ENCODE results near the gene PYY.
"Not testable (repeated sequence)": the region's sequence is repeated elsewhere in the genome, so short reads cannot be mapped to it uniquely, and the experiment has no call there.

PYY gene

GRCh38 chr17:43935926-43936261, 17.8 kb downstream of the PYY start:
- TF ChIP-seq CTCF (IDR thresholded peaks at IDR 0.05; ENCODE audit: control insufficient read depth, extremely low read depth, insufficient read depth), result no peak
- DNase-seq (ENCODE audit: low read depth), result no peak
- no peak overlapping the region for H3K4me3 ChIP-seq (ENCODE audit: low read depth, low read length)

GRCh38 chr17:43935204-43935925, 18.4 kb downstream of the PYY start:
- no peak for TF ChIP-seq CTCF (IDR thresholded peaks at IDR 0.05; ENCODE audit: control insufficient read depth, extremely low read depth, insufficient read depth)
- no peak for DNase-seq (ENCODE audit: low read depth)
- H3K4me3 ChIP-seq (ENCODE audit: low read depth, low read length), result no peak overlapping the region

GRCh38 chr17:43932923-43933322, 20.8 kb downstream of the PYY start:
- H3K4me3 ChIP-seq (ENCODE audit: low read depth, low read length), result no peak overlapping the region
- no peak for DNase-seq (ENCODE audit: low read depth)
- no peak for TF ChIP-seq CTCF (IDR thresholded peaks at IDR 0.05; ENCODE audit: control insufficient read depth, extremely low read depth, insufficient read depth)

- H3K4me3 ChIP-seq (ENCODE audit: low read depth, low read length), result no peak overlapping the region
- no peak for DNase-seq (ENCODE audit: low read depth)
- no peak for TF ChIP-seq CTCF (IDR thresholded peaks at IDR 0.05; ENCODE audit: control insufficient read depth, extremely low read depth, insufficient read depth)
Observed at GRCh38 chr17:43932357-43932756, 21.4 kb downstream of the PYY start.

- no peak for TF ChIP-seq CTCF (IDR thresholded peaks at IDR 0.05; ENCODE audit: control insufficient read depth, extremely low read depth, insufficient read depth)
- DNase-seq (ENCODE audit: low read depth), result no peak
- no peak overlapping the region for H3K4me3 ChIP-seq (ENCODE audit: low read depth, low read length)
Observed at GRCh38 chr17:43931062-43931571, 22.6 kb downstream of the PYY start.

- H3K4me3 ChIP-seq (ENCODE audit: low read depth, low read length), result no peak overlapping the region
- no peak for TF ChIP-seq CTCF (IDR thresholded peaks at IDR 0.05; ENCODE audit: control insufficient read depth, extremely low read depth, insufficient read depth)
- no peak for DNase-seq (ENCODE audit: low read depth)
Observed at GRCh38 chr17:43928609-43929008, 25.1 kb downstream of the PYY start.

GRCh38 chr17:43927929-43928328, 25.8 kb downstream of the PYY start:
- not testable (repeated sequence) for DNase-seq (ENCODE audit: low read depth); H3K4me3 ChIP-seq (ENCODE audit: low read depth, low read length)

Data from LNCaP clone FGC (cell line).